Activated CD4-positive, alpha-beta T cell treated with anti-CD3 and anti-CD28 coated beads, Interleukin-2, Interleukin-6, amounts not matched to agents 100 ng/mL and 50 ng/mL, durations not matched to agents 16 hours and 8 hours (primary cell): Measurements from ENCODE around the gene CHD9.
"Not testable (repeated sequence)": the region's sequence is repeated elsewhere in the genome, so short reads cannot be mapped to it uniquely, and the experiment has no call there.

Experiments used
- DNase-seq: peaks from one replicate; pipeline ENCODE4 v3.0.0-alpha.2; 2020

The CHD9 gene

DNA sequence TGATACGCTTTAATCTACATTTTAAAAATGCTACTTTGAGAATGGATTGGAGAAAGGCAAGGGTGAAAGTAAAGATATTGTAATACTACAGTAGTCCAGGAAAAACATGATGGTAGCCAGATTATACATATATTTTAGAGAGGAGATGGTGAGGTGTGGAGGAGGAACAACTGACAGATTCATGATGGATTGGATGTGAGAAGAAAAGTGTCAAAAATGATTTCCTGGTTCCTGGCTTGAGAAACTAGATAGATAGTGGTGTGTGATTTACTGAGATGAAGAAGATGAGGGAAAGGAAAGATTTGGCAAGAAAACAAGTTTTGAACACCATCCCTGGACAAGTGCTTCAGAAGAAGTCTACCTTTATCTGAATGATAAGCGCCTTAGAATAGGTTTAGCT lies 80.5 kb downstream of the CHD9 start:
- no peak for DNase-seq

DNA sequence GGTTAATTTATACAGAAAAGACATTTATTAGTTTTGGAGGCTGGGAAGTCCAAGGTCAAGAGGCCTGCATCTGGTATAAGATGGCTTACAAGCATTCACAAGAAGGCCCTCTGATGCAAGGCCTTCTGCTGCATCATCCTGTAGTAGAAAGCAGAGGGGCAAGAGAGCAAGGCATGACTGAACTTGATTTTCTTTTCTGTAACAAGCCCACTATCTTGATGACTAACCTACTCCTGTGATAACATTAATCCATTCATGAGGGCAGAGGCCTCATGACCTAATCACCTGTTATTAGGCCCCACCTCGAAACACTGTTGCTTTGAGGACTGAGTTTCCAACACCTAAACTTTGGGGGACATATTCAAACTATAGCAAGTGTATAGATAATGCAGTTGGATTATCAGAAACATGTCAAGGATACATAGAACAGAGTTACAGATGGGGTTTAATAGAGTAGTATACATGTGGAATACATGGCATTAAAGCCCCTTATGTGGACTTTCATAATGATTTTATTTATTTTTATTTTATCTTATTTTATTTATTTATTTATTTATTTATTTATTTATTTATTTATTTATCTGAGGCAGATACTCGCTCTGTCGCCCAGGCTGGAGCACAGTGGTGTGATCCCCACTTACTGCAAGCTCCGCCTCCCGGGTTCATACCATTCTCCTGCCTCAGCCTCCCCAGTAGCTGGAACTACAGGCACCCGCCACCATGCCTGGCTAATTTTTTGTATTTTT lies 88.2 kb downstream of the CHD9 start:
- DNase-seq, result no peak

DNA sequence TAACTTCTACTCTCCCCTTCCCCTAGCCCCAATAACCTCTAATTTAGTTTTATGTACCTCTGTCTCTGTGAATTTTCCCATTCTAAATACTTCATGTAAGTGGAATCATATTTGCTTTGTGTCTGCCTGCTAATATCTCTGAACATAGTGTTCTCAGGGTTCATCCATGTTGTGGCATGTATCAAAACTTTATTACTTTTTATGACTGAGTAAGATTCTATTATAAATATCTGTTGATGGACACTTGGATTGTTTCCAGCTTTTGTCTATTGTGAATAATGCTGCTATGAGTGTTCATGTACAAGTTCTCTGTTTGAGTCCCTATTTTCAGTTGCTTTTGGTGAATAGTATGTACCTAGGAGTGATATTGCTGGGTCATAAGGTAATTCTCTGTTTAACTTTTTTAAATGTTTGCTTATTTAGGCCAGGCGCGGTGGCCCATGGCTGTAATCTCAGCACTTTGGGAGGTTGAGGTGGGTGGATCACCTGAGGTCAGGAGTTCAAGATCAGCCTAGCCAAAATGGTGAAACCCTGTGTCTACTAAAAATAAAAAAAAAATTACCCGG lies 92.8 kb downstream of the CHD9 start:
- DNase-seq, result no peak

DNA sequence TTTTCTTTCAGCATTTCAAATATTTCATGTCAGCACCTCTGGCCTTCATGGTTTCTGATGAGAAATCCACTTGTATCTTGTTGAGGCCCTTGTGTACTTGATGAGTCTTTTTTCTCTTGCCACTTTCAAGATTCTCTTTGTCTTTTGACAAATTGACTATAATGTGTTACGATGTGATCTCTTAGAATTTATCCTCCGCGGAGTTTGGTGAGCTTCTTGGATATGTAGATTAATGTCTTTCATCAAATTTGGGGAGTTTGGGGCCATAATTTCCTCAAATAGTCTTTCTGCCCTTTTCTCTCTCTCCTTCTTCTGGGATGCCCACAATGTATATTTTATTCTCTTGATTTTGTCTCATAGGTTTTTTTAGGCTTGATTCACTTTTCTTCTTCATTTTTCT lies 96.0 kb downstream of the CHD9 start:
- DNase-seq, result no peak

DNA sequence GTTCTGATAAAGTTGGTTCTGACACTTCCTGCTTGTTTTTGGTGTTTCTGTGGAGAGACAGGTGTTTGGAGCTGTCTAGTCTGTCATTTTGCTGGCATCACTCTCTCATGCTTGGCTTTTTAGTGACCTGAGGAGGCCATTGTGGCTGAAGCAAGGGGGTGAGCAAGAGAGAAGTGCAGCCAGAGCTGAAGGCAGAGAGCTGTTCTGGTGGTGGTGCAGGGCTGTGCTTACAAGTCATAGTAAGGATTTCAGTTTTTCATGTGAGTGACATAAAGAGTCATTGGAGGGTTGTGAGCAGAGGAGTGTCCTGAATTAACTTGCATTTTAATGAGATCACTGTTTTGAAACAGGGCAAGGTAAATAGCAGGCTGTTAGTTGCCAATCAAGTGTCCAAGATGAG lies 97.5 kb downstream of the CHD9 start:
- no peak for DNase-seq

DNA sequence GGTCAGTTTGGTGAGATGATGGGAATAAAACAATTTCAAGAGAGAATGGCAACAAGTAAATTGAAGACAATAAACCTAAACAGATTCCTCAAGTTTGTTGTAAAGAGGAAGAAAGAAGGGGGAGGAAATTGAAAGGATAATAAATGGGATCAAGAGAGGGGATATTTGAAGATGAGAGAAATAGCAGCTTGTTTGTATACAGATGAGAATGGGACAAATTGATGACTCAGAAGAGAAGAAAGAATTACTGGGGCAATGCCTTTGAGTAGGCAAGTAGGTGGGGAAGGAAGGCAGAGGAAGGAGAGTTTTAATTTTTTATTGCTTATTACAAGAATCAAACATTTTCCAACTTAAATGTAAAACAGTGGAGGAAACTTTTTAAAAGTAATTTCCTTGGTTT lies 98.3 kb downstream of the CHD9 start:
- DNase-seq, result no peak

DNA sequence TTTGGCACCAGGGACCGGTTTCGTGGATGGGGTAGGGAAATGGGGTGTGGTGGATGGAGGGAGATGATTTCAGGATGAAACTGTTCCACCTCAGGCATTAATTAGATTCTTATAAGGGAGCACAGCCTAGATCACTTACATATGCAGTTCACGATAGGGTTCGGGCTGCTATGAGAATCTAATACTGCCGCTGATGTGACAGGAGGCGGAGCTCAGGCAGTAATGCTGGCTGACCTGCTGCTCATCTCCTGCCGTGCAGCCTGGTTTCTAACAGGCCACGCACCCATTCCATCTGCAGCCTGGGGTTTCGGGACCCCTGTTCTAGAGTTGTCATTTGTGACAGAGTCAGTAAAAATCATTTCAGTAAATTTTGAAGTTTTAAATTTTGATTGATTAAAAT lies 99.7 kb downstream of the CHD9 start:
- DNase-seq, result no peak

DNA sequence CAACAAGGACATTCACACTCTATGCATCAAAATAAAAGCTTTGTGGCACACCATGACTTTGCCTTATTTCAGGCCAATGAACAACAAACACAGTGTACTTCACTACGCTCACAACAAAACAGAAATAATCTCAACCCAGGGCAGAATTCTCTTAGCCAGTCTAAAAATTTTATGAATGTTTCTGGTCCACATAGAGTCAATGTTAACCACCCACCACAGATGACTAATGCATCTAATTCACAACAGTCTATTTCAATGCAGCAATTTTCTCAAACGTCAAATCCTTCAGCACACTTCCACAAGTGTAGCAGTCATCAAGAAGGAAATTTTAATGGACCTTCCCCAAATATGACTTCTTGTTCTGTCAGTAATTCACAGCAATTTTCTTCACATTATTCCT lies 101.7 kb downstream of the CHD9 start:
- no peak for DNase-seq

DNA sequence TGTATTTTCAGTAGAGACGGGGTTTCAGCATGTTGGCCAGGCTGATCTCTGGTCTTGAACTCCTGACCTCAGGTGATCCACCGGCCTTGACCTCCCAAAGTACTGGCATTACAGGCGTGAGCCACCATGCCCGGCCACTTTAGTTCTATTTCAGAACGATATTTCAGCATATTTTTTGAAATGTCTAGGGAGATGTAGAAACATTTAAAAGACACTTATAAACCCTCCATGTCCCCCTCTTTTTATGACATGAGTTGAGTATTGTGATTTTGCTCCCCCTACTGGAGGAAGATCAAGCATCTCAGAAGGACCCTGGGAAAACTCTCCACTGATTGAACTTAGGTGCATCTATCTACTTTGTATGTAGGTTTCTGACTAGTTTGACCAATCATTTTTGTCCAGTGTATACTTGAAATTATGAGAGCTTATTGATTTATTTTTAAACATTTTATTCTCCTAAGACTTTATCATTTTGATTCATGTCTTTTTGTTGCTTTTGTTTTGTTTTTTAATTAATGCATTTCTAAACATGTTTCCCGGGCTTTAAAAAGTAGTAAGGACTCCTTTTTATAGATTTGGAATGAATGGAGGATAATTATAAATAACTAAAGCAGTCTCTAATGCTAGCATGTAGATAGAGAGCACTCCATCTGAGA lies 105.1 kb downstream of the CHD9 start:
- DNase-seq, result peak; percentile 51

DNA sequence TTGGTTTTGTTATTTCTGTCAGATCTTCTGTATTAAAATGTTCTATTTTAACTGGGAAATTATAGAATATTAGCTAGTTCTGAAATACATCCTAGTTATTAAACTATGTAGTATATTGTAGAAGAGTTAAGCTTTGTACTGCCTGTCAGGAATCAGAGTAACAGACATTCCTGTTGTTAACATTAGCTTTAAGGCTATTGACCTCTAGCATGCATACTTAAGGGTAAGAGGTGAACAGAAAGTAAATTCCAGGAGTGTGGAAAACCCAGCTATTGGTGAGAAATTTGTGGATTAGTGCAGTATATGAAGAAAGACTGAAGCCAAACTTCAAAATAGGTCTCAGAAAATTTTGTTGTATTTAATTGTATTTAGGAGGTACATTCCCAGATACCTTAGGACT lies 111.3 kb downstream of the CHD9 start:
- no peak for DNase-seq

DNA sequence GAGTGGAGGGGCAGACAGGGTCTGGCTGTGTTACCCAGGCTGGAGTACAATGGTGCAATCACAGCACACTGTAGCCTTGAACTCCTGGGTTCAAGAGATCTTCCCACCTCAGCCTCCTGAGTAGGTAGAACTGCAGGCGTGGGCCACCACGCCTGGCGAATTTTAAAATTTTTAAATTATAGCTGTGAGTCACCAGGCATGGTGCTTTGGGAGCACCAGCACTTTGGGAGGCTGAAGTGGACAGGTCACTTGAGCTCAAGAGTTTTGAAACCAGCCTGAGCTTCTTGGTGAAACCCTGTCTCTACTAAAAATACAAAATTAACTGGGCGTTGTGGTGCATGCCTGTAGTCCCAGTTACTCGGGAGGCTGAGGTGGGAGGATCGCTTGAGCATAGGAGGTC lies 114.0 kb downstream of the CHD9 start:
- no peak for DNase-seq

DNA sequence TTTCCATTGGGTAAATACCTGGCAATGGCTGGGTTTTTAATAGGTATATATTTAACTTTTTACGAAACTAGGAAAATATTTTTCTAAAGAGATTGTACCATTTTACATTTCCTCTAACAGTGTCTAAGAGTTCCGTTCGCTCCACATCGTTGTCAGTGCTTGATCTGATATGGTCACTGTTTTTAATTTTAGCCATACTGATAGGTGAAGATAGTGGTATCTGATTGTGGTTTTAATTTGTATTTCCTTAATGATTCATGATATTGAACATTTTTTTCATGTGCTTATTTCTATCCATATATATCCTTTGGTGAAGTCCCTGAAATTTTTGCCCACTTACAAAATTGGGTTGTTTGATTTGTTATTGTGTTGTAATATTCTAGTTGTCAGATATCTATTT lies 117.7 kb downstream of the CHD9 start:
- no peak for DNase-seq

DNA sequence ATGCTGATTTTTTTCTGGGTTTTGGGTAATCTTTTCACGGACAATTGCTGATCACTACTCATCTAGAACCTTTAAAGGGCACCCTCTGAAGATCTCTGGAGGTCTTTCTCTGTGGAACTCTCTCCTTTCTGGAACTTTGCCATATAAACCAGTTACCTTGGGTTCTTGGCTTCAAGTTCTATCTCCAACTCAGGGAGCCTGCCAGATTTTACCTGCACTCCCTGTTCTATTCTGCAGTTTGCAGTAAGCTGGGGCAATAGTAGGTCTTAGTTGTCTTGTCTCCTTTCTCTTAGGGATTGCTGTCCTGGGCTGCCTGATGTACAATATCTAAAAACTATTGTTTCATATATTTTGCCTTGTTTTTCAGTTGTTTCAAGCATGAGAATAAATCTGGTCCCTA lies 120.3 kb downstream of the CHD9 start:
- DNase-seq, result no peak

DNA sequence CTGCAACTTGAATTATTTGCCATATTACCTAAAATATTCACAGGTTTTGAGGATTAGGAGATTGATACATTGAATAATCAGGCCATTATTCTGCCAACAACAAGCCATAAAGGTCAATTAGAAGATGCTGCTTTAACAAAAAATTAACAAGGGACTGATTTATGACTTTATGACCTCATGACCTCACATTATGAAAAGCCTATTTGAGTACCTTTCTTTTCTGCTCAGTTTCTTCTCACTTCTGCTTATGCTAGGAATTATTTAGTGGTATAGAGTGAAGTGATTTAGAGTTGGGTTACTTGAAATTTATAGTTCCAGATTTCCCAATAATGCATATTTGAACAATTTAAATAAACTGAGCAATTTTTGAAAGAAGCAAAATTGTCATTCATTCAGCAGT lies 121.6 kb downstream of the CHD9 start:
- DNase-seq, result no peak

DNA sequence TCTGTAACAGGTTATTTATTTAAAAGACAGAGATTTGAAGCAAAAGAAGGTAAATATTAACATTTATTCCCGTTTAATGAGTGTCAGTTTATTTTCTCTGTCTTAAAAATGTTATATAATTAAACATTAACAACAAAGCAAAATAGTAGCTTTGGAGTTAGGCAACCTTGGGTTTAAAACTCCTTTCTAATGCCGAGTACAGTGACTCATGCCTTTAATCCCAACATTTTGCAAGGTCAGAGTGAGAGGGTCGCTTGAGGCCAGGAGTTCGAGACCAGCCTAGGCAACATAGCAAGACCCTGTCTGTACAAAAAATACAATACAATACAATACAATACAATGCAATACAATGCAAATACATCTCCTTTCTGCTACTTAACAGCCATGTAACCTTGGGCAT lies 128.7 kb downstream of the CHD9 start:
- no peak for DNase-seq

DNA sequence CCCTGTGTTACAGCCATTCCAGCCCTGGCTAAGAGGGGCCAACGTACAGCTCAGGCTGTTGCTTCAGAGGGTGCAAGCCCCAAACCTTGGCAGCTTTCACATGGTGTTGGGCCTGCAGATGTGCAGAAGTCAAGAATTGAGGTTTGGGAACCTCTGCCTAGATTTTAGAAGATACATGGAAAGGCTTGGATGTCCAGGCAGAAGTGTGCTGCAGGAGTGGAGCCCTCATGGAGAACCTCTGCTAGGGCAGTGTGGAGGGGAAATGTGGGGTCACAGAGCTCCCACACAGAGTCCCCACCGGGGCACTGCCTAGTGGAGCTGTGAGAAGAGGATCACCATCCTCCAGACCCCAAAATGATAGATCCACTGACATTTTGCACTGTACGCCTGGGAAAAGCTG lies 130.9 kb downstream of the CHD9 start:
- not testable (repeated sequence) for DNase-seq

DNA sequence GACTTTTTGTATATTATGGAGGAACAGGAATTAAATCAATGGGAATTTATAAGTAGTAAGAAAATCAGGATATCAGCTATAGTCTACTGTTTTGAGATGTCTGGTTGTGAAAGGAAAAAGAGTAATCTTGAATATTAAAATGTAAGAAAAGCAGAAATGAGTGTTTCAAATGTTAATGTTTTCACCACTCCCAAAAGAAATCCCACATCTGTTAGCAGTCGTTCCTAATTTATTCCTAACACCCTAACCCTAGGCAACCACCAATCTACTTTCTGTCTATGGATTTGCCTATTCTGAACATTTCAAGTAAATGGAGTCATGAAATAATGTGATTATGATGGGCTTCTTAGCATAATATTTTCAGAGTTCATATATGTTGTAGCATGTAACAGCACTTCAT lies 133.0 kb downstream of the CHD9 start:
- no peak for DNase-seq

DNA sequence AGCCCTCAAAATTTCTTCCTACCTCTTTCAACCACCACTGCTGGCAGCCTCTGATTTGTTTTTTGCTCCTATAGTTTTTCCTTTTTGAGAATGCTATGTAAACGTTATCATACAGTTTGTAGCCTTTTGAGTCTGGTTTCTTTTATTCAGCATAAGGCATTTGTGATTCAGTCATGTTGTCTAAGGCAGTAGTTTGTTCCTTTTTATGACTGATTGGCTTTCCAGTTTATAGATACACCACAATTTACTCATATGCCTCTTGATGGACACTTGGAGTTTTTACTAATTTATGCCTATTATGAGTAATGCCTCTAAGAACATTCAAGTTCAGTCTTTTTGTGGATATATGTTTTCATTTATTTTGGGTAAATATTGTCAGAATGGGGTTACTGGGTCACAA lies 136.6 kb downstream of the CHD9 start:
- no peak for DNase-seq

DNA sequence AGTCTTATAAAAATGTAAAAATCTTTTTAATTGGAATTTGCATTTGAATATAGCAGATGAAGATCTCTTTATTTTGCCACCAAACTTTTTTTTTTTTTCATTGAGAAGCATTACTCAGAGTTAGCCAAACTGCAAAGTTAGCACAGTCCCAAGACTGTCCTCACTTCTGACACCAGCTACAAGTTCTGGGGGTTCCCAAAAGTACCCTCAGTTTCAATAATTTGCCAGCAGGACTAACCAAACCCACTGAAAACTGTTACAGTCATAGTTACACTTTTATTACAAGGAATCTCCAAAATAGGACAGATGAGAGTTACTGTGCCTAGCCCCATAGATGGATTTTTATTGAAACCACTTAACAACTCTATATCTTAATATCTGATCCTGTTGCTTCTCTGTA lies 144.1 kb downstream of the CHD9 start:
- no peak for DNase-seq

DNA sequence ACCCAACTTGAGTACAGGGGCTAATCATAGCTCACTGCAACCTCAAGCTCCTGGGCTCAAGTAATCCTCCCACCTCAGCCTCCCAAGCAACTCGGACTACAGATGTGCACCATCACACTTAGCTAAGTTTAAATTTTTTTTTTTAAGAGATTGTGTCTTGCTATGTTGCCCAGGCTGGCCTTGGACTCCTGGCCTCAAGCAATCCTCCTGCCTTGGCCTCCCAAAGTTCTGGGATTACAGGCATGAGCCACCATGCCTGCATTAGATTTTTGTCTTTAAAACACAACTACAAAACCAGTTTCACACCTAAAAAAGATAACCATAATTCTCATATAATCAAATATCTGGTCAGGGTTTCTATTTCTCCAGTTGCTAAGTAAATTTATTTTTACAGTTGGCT lies 147.1 kb downstream of the CHD9 start:
- DNase-seq, result no peak

DNA sequence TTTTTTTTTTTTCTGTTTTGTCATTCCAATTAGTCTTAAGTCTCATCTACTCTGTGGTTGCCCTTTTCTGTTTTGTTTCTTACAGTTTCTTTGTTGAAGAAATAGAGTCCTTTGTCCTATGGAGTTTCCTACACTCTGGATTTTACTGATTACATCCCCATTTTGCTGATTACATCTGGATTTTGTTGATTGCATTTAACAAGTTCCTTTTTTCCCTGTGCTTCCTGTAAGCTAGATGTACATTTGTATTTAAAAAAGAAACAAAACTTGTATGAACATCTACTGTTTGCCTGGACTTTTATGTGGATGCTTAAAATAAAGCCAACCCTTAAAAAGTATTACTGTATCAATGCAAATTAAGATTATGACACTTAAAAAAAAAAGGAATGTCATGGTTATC lies 147.6 kb downstream of the CHD9 start:
- DNase-seq, result no peak

DNA sequence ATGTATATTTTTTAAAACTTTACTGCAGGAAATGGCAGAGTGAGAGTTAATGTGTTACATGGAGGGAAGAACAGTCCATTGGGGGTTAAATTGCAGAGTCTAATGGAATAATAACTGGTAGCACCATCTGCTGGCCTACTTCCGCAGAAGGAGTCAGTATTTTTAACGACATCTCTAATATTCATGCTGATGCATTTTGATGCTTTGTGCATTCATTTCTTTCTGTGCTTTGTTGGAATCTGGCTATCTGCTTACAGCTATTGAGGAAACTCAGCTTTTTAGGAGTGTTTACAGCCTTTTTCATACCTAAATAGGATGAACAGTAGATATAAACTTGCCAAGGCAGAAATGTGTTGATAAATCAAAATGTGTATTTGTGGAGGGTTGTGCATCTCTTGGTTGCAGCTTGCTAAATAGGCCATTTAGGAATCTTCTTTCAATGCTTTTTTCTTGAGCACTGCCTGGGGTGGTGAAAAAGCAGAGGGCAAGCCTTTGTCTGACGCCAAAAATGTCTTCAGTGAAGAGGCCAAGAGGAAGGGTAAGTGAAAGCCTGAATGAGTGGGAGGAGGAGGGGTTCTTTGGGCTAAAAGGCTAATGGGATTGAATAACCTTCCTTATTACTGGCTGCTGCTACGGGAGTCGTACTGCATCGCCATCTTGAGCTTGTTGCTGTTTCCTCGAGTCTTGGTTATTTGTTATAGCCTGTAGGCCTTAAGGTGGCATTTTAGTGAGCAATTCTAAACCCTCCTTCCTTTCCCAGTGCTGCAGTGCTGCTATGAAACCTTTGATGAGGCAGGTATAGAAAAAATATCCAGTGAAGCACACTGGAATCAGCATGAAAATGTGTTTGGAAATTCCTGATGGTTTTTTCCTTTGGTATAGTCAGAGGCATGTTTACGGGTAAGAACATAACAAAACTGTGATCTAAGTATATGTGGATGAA lies 153.3 kb downstream of the CHD9 start:
- peak; percentile 27 for DNase-seq

DNA sequence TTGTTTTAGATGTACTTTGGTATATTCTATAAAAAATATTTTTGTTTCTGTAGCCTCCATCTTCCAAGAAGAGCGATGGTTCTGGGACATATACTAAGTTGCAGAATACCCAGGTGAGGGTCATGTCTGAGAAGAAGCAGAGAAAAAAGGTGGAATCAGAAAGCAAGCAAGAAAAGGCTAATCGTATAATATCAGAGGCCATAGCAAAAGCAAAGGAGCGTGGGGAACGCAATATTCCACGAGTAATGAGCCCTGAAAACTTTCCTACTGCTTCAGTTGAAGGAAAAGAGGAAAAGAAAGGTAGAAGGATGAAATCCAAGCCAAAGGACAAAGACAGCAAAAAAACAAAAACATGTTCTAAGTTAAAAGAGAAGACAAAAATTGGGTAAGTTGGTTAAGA lies 154.6 kb downstream of the CHD9 start:
- DNase-seq, result no peak

DNA sequence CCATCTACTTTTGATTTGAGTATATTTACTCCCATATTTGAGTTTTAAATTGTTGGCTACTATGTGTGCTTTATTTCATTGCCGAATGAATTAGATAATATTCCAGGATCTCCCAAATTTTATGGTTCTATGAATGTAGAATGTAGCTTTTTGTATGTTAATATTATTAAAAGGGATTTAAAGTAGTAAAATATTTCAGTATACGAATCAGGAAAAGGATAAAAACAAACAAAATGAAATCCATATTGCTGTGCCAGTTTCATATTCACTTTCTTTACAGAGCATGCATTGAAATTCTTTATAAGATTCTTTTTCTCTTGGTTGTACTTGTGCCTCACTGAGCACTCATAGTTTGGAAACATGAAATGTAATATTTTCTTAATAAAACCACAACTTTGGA lies 155.1 kb downstream of the CHD9 start:
- no peak for DNase-seq
